ENCODE data around the gene HCK. TPM values are rescaled to one million over a fixed set of nuclear protein-coding genes. Genes with fewer than 3 reads are reported as not detected.
"Not testable (repeated sequence)": the region's sequence is repeated elsewhere in the genome, so short reads cannot be mapped to it uniquely, and the experiment has no call there.

HCK gene
- polyA plus RNA-seq, 1 experiment = 0.05 TPM

GRCh38 chr20:32028647-32029372 lies 23.2 kb upstream of the HCK start:
- Histone ChIP-seq H3K27me3 (ENCODE audit: control insufficient read depth, insufficient read depth, low read length) (peaks cover 29% of the 10 kb centered on the region), H3K36me3 (ENCODE audit: control insufficient read depth, insufficient read depth, low read length) (no peaks in the 10 kb centered on the region), H3K4me3 (ENCODE audit: low read depth, low read length) (no peak overlapping the region)
- no peak for DNase-seq (ENCODE audit: low read depth)
- CTCF ChIA-PET = interaction anchor here (0.6 to 9.9 kb wide), 10 partner anchors 13 to 210 kb away, joined by 3 to 167 read pairs (median 12); partner anchors contain the start of gene MYLK2
- POLR2A ChIA-PET = no interaction called here
- no peak for TF ChIP-seq CTCF (IDR thresholded peaks at IDR 0.05; ENCODE audit: insufficient read depth, low read depth, low read length)

GRCh38 chr20:32029561-32029960 lies 22.5 kb upstream of the HCK start:
- ChIA-PET POLR2A (no interaction called here), CTCF (interaction anchor here (0.6 to 9.9 kb wide), 14 partner anchors 8 to 211 kb away, joined by 3 to 167 read pairs (median 18); partner anchors contain the start of genes FOXS1 and MYLK2)
- H3K4me3 ChIP-seq (ENCODE audit: low read depth, low read length) = no peak overlapping the region
- no peak for TF ChIP-seq CTCF (IDR thresholded peaks at IDR 0.05; ENCODE audit: insufficient read depth, low read depth, low read length)
- no peak for DNase-seq (ENCODE audit: low read depth)
- no peaks in the 10 kb centered on the region for H3K36me3 ChIP-seq (ENCODE audit: control insufficient read depth, insufficient read depth, low read length)
- H3K27me3 ChIP-seq (ENCODE audit: control insufficient read depth, insufficient read depth, low read length) = peaks cover 33% of the 10 kb centered on the region

- H3K36me3 ChIP-seq (ENCODE audit: control insufficient read depth, insufficient read depth, low read length) = no peaks in the 10 kb centered on the region
- DNase-seq (ENCODE audit: low read depth) = peak; percentile 38
- H3K27me3 ChIP-seq (ENCODE audit: control insufficient read depth, insufficient read depth, low read length) = peaks cover 37% of the 10 kb centered on the region
- ChIA-PET POLR2A (no interaction called here), CTCF (interaction anchor here (0.6 to 9.9 kb wide), 55 partner anchors 10 to 419 kb away, joined by 3 to 167 read pairs (median 5); partner anchors contain the start of genes FOXS1, MYLK2, PDRG1 and TM9SF4)
- TF ChIP-seq CTCF (IDR thresholded peaks at IDR 0.05; ENCODE audit: insufficient read depth, low read depth, low read length) = peak; percentile 87
- peak overlapping the region; percentile 19 for H3K4me3 ChIP-seq (ENCODE audit: low read depth, low read length)
These were observed 20.8 kb upstream of the HCK start for GRCh38 chr20:32031007-32031958.

- H3K4me3 ChIP-seq (ENCODE audit: low read depth, low read length) = no peak overlapping the region
- TF ChIP-seq CTCF (IDR thresholded peaks at IDR 0.05; ENCODE audit: insufficient read depth, low read depth, low read length) = no peak
- ChIA-PET POLR2A (no interaction called here), CTCF (interaction anchor here (1.4 to 9.9 kb wide), 5 partner anchors 9 to 209 kb away, joined by 3 to 167 read pairs (median 83); no protein-coding TSS in a partner anchor)
- H3K36me3 ChIP-seq (ENCODE audit: control insufficient read depth, insufficient read depth, low read length) = no peaks in the 10 kb centered on the region
- no peak for DNase-seq (ENCODE audit: low read depth)
- H3K27me3 ChIP-seq (ENCODE audit: control insufficient read depth, insufficient read depth, low read length) = peaks cover 34% of the 10 kb centered on the region
These were observed 18.7 kb upstream of the HCK start for GRCh38 chr20:32033316-32033715.

GRCh38 chr20:32033721-32034120 lies 18.3 kb upstream of the HCK start:
- POLR2A ChIA-PET; H3K36me3 ChIP-seq (ENCODE audit: control insufficient read depth, insufficient read depth, low read length); H3K4me3 ChIP-seq (ENCODE audit: low read depth, low read length); DNase-seq (ENCODE audit: low read depth): not testable (repeated sequence)
- CTCF ChIA-PET = interaction anchor here (0.6 to 9.9 kb wide), 6 partner anchors 20 to 296 kb away, joined by 3 to 167 read pairs (median 46); no protein-coding TSS in a partner anchor
- peaks cover 32% of the 10 kb centered on the region for H3K27me3 ChIP-seq (ENCODE audit: control insufficient read depth, insufficient read depth, low read length)
